HL-60 (cell line): ENCODE measurements around the gene MEX3A.

Source experiments
- DNase-seq, 2 experiments: peaks; one replicate each; pipeline ENCODE4 v3.0.0-alpha.2; 2010 to 2020; ENCODE audit warnings: low read depth in 1 of 2, low spot score in 1 of 2
- H3K27ac ChIP-seq: fragments of 250-450 bp; sonication (Bioruptor Pico); replicated peaks from 2 replicates; pipeline ENCODE4 v1.5.1; 2020; ENCODE audit warnings: mild to moderate bottlenecking, moderate library complexity
- H3K27me3 ChIP-seq: fragments of 250-450 bp; sonication (Bioruptor Pico); 2 replicates; pipeline ENCODE4 v1.5.1; 2021; ENCODE audit warnings: mild to moderate bottlenecking, moderate library complexity; ENCODE audit not compliant: insufficient read depth, poor library complexity, severe bottlenecking
- H3K4me3 ChIP-seq: replicated peaks from 2 replicates; pipeline ENCODE4 v1.5.1; 2011; ENCODE audit warnings: mild to moderate bottlenecking, control low read depth, low read length; ENCODE audit not compliant: insufficient read depth
- GABPA ChIP-seq: IDR thresholded peaks from 2 replicates; pipeline ENCODE4 v1.6.1; 2012; ENCODE audit warnings: low read depth
- POLR2AphosphoS5 ChIP-seq: IDR thresholded peaks from 2 replicates; pipeline ENCODE4 v1.6.1; 2012; ENCODE audit warnings: low read depth
- SPI1 ChIP-seq: IDR thresholded peaks from 2 replicates; pipeline ENCODE4 v1.6.1; 2012; ENCODE audit warnings: low read depth, mild to moderate bottlenecking, borderline replicate concordance
- TF ChIP-seq, protein P1 (sequence below): IDR thresholded peaks from one replicate; pipeline ENCODE4 v1.5.1; 2011; ENCODE audit warnings: low read length, control low read depth, inconsistent platforms; ENCODE audit not compliant: insufficient read depth
- TF ChIP-seq, protein P2 (sequence below): IDR thresholded peaks from 2 replicates; pipeline ENCODE4 v1.6.1; 2012; ENCODE audit warnings: low read depth; ENCODE audit not compliant: insufficient replicate concordance

Gene MEX3A

DNA sequence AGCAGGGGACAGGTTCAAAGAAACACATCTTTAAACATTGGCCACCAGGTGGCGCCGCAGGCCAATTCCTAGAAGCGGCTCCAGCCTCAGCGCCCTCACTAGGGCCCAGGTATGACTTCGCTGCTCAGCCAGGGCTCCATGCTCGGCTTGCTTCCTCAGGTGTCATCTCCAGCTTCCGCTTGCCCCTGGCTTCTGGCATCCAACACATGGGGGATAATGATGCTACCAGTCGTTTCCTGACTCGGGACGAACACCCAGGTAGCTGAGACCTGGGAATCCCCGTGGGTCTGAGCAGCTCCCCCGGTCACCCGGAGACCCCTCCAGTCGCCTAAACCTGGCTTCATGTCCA is 8.5 kb upstream of the MEX3A start:
- peak overlapping the region; percentile 53; the same call in 1 of the 2 replicates for H3K27ac ChIP-seq
- no peak overlapping the region for H3K4me3 ChIP-seq
- no peaks in the 10 kb centered on the region for H3K27me3 ChIP-seq
- no peak for TF ChIP-seq POLR2AphosphoS5
- TF ChIP-seq, protein P1, sequence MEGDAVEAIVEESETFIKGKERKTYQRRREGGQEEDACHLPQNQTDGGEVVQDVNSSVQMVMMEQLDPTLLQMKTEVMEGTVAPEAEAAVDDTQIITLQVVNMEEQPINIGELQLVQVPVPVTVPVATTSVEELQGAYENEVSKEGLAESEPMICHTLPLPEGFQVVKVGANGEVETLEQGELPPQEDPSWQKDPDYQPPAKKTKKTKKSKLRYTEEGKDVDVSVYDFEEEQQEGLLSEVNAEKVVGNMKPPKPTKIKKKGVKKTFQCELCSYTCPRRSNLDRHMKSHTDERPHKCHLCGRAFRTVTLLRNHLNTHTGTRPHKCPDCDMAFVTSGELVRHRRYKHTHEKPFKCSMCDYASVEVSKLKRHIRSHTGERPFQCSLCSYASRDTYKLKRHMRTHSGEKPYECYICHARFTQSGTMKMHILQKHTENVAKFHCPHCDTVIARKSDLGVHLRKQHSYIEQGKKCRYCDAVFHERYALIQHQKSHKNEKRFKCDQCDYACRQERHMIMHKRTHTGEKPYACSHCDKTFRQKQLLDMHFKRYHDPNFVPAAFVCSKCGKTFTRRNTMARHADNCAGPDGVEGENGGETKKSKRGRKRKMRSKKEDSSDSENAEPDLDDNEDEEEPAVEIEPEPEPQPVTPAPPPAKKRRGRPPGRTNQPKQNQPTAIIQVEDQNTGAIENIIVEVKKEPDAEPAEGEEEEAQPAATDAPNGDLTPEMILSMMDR = peak; percentile 54
- TF ChIP-seq, protein P2, sequence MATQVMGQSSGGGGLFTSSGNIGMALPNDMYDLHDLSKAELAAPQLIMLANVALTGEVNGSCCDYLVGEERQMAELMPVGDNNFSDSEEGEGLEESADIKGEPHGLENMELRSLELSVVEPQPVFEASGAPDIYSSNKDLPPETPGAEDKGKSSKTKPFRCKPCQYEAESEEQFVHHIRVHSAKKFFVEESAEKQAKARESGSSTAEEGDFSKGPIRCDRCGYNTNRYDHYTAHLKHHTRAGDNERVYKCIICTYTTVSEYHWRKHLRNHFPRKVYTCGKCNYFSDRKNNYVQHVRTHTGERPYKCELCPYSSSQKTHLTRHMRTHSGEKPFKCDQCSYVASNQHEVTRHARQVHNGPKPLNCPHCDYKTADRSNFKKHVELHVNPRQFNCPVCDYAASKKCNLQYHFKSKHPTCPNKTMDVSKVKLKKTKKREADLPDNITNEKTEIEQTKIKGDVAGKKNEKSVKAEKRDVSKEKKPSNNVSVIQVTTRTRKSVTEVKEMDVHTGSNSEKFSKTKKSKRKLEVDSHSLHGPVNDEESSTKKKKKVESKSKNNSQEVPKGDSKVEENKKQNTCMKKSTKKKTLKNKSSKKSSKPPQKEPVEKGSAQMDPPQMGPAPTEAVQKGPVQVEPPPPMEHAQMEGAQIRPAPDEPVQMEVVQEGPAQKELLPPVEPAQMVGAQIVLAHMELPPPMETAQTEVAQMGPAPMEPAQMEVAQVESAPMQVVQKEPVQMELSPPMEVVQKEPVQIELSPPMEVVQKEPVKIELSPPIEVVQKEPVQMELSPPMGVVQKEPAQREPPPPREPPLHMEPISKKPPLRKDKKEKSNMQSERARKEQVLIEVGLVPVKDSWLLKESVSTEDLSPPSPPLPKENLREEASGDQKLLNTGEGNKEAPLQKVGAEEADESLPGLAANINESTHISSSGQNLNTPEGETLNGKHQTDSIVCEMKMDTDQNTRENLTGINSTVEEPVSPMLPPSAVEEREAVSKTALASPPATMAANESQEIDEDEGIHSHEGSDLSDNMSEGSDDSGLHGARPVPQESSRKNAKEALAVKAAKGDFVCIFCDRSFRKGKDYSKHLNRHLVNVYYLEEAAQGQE = no peak
- DNase-seq = peak; percentile 57 to 83

DNA sequence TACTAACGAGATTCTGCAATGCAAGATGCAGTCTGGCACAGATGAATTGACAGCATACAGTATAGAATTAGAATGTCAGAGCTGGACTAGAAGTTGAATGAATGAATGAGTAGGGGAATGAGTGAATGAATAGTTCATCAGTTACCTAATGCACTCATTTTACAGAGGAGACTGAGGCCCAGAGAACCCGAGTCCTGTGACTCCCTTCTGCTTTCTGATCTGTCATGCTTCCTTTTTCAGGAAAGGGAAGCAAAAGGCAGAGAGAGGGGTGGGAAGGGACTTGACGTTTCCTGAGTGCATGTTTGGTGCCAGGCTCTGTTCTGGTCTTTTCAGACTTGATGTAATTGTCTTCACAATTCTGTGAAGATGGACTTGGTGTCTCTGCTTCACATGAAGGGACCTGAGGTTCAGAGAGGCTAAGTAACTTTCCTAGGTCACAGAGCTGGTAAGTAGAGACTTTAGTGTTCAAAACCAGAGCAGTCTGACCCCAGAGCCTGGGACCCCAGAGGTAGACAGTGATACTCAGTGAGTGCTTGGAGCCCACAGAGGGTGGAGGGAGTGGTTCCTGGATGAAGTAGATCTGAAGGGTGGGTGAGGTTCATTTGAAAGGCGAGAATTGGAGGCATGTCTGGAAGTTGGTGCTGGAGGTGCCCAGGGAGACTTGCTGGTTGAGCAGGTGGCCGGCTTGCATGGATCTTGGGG is 8.0 kb upstream of the MEX3A start:
- H3K27ac ChIP-seq = peak overlapping the region; percentile 53
- TF ChIP-seq, protein P2 = no peak
- peak; percentile 31; the same call in 1 of the 2 replicates for TF ChIP-seq SPI1
- peak; percentile 73 to 74 for DNase-seq
- no peak overlapping the region for H3K4me3 ChIP-seq
- H3K27me3 ChIP-seq = no peaks in the 10 kb centered on the region

DNA sequence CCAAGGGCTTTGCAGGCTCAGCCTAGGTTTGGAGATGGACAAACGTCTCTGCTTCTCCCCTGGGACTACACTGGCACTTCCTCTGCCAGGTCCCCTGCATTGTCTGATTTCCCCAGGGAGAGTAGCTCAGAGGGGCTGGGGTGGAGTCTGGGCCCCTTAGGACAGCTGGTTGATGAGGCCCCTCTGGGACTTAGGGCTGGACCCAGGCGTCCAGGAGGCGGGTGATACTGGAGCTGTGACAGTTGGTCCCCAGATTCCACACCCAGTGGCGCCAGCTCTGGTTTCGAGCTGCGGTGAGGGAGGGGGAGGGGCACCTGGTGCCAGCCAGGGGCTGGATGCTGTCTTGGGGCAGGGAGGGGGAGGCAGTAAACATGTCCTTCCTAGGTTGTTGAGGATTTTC is 7.4 kb upstream of the MEX3A start:
- DNase-seq = peak in 1 of 2 experiments; percentile 47
- Histone ChIP-seq H3K4me3 (no peak overlapping the region), H3K27ac (peak overlapping the region; percentile 53), H3K27me3 (no peaks in the 10 kb centered on the region)
- TF ChIP-seq SPI1 = peak; percentile 69
- TF ChIP-seq POLR2AphosphoS5 = no peak
- TF ChIP-seq GABPA = no peak

DNA sequence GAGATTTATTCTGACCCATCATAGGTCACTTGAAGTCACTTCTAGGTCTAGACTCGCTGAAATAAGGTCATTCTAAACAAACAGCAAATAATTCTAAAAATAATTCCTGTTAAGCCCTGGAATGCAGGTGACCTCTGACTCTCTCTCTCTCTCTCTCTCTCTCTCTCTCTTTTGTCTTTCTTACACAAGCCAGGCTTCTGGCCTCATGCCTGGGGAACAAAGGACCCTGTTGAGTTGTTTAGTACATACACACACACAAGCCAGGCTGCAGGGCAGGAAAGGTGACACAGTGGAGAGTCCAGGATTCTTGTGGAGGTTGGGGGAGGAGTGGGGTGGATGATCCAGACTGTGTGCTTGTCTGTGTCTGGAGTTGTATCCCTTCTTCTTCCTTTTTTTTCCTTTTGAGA is 4.0 kb upstream of the MEX3A start:
- no peak for DNase-seq
- TF ChIP-seq, protein P2 = no peak
- no peak for TF ChIP-seq GABPA
- TF ChIP-seq POLR2AphosphoS5 = no peak
- no peak for TF ChIP-seq SPI1
- TF ChIP-seq, protein P1 = no peak
- peaks cover 3% of the 10 kb centered on the region for H3K27me3 ChIP-seq
- H3K4me3 ChIP-seq = no peak overlapping the region
- H3K27ac ChIP-seq = no peak overlapping the region
